Gastroesophageal sphincter (tissue), 3 donors: ENCODE data around the gene BLTP1.

Source experiments
- EP300 ChIP-seq: sonication (generic); formaldehyde crosslinking; IDR thresholded peaks from one replicate; pipeline ENCODE4 v1.6.1; 2017; ENCODE audit warnings: antibody characterized with exemption, mild to moderate bottlenecking
- POLR2A ChIP-seq, 2 donors: fragments of 450-650 bp; IDR thresholded peaks; one replicate each; pipeline ENCODE4 v1.6.1; 2017; ENCODE audit warnings: antibody characterized with exemption in 2 of 2, mild to moderate bottlenecking in 2 of 2, moderate library complexity in 1 of 2
- POLR2AphosphoS5 ChIP-seq: sonication (generic); formaldehyde crosslinking; IDR thresholded peaks from one replicate; pipeline ENCODE4 v1.6.1; 2017; ENCODE audit warnings: antibody characterized with exemption
- TF ChIP-seq, protein P1 (sequence below), 4 experiments: fragments of 200-600 bp in 2 of 4; fragments of 450-650 bp in 2 of 4; sonication (generic) in 1 of 4; IDR thresholded peaks; one replicate each; pipeline ENCODE4 v1.5.1; 2017 to 2019; ENCODE audit warnings: antibody characterized with exemption in 4 of 4, mild to moderate bottlenecking in 2 of 4, moderate library complexity in 2 of 4

DNA sequence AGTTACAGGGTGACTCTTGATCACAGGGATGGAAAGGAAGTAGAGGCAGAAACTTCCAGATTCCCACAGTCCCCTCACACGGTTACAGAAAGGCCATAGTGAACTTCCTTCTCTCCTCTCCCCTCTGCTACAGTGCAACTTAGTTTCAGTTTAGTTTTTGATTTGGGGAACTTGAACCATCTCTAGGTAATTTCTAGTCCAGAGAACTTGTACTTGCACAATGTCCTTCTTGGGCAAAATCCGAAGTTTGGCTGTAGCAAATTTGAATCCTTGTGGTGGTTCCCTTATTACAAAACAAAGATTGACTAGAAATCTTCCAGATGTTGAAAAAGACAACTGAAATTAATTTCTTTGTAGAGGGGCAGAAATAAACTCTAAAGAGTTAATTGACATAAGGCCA lies 1.2 kb upstream of the BLTP1 start:
- TF ChIP-seq EP300 (no peak), POLR2A (IDR thresholded peaks at IDR 0.05) (no peak), POLR2AphosphoS5 (no peak)
- TF ChIP-seq, protein P1, sequence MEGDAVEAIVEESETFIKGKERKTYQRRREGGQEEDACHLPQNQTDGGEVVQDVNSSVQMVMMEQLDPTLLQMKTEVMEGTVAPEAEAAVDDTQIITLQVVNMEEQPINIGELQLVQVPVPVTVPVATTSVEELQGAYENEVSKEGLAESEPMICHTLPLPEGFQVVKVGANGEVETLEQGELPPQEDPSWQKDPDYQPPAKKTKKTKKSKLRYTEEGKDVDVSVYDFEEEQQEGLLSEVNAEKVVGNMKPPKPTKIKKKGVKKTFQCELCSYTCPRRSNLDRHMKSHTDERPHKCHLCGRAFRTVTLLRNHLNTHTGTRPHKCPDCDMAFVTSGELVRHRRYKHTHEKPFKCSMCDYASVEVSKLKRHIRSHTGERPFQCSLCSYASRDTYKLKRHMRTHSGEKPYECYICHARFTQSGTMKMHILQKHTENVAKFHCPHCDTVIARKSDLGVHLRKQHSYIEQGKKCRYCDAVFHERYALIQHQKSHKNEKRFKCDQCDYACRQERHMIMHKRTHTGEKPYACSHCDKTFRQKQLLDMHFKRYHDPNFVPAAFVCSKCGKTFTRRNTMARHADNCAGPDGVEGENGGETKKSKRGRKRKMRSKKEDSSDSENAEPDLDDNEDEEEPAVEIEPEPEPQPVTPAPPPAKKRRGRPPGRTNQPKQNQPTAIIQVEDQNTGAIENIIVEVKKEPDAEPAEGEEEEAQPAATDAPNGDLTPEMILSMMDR (IDR thresholded peaks at IDR 0.05): no peak
